ENCODE measurements around the gene ZMYND15.

GRCh38 chr17:4743898-4744297, 4.3 kb downstream of the ZMYND15 start:
- TF ChIP-seq CTCF (IDR thresholded peaks at IDR 0.05) (no peak), POLR2AphosphoS5 (IDR thresholded peaks at IDR 0.05) (no peak), POLR2A (IDR thresholded peaks at IDR 0.05) (no peak), EP300 (IDR thresholded peaks at IDR 0.05) (no peak)
